MM.1S (cell line): Measurements from ENCODE around the gene STEAP2.

Experiments used
- DNase-seq: peaks from one replicate; pipeline ENCODE4 v3.0.0-alpha.2; 2015
- H2AFZ ChIP-seq: fragments of 300-600 bp; sonication (generic); 2 replicates; pipeline ENCODE4 v1.6.0; 2016; ENCODE audit warnings: antibody characterized with exemption, low read length
- H3F3A ChIP-seq: fragments of 300-600 bp; sonication (generic); 2 replicates; pipeline ENCODE4 v1.6.1; 2016; ENCODE audit warnings: mild to moderate bottlenecking, antibody characterized with exemption, low read length, moderate library complexity, mixed read lengths; ENCODE audit not compliant: insufficient read depth
- H3K27ac ChIP-seq: fragments of 300-600 bp; sonication (generic); 2 replicates; pipeline ENCODE4 v1.5.1; 2016; ENCODE audit warnings: mild to moderate bottlenecking, low read length
- H3K27me3 ChIP-seq: fragments of 300-600 bp; sonication (generic); replicated peaks from 2 replicates; pipeline ENCODE4 v1.6.0; 2016; ENCODE audit warnings: low read length; ENCODE audit not compliant: insufficient read depth
- H3K36me3 ChIP-seq: fragments of 300-600 bp; sonication (generic); replicated peaks from 2 replicates; pipeline ENCODE4 v1.6.1; 2016; ENCODE audit warnings: mild to moderate bottlenecking, low read length, mixed read lengths; ENCODE audit not compliant: insufficient read depth
- H3K4me1 ChIP-seq: fragments of 300-600 bp; sonication (generic); 2 replicates; pipeline ENCODE4 v1.6.1; 2016; ENCODE audit warnings: low read length, mixed read lengths
- H3K4me2 ChIP-seq: fragments of 300-600 bp; sonication (generic); 2 replicates; pipeline ENCODE4 v1.6.0; 2016; ENCODE audit warnings: low read depth, low read length
- H3K4me3 ChIP-seq: fragments of 300-600 bp; sonication (generic); 2 replicates; pipeline ENCODE4 v1.5.1; 2016; ENCODE audit warnings: low read length, mixed read lengths
- H3K79me2 ChIP-seq: fragments of 300-600 bp; sonication (generic); 2 replicates; pipeline ENCODE4 v1.6.1; 2016; ENCODE audit warnings: mixed run types, low read length, mixed read lengths
- H3K9ac ChIP-seq: fragments of 300-600 bp; sonication (generic); 2 replicates; pipeline ENCODE4 v1.6.1; 2016; ENCODE audit warnings: low read length, mixed read lengths
- H3K9me2 ChIP-seq: fragments of 300-600 bp; sonication (generic); replicated peaks from 2 replicates; pipeline ENCODE4 v1.6.1; 2016; ENCODE audit warnings: mild to moderate bottlenecking, low read length, mixed read lengths; ENCODE audit not compliant: insufficient read depth
- H3K9me3 ChIP-seq: fragments of 300-600 bp; sonication (generic); replicated peaks from 2 replicates; pipeline ENCODE4 v1.6.1; 2016; ENCODE audit warnings: mild to moderate bottlenecking, low read length, mixed read lengths; ENCODE audit not compliant: insufficient read depth
- H4K20me1 ChIP-seq: fragments of 300-600 bp; sonication (generic); 2 replicates; pipeline ENCODE4 v1.6.1; 2016; ENCODE audit warnings: mild to moderate bottlenecking, low read length, moderate library complexity, mixed read lengths; ENCODE audit not compliant: insufficient read depth
- CTCF ChIP-seq: fragments of 300-600 bp; sonication (generic); IDR thresholded peaks from 2 replicates; pipeline ENCODE4 v1.5.1; 2016; ENCODE audit warnings: antibody characterized with exemption, low read length, mixed read lengths
- EZH2 ChIP-seq: fragments of 300-600 bp; sonication (generic); optimal IDR thresholded peaks from 2 replicates; pipeline ENCODE3; 2017; ENCODE audit warnings: low read depth, mild to moderate bottlenecking, antibody characterized with exemption, low read length, mixed read lengths
- EZH2phosphoT487 ChIP-seq: fragments of 300-600 bp; sonication (generic); IDR thresholded peaks from 2 replicates; pipeline ENCODE4 v1.6.1; 2018; ENCODE audit warnings: antibody characterized with exemption, low read length

The STEAP2 gene

GRCh38 chr7:90172624-90173023 is 38.9 kb upstream of the STEAP2 start:
- Histone ChIP-seq H3K9me3 (no peaks in the 10 kb centered on the region), H3K9me2 (no peaks in the 10 kb centered on the region), H2AFZ (no peak overlapping the region), H3K27ac (no peak overlapping the region), H4K20me1 (no peaks in the 10 kb centered on the region), H3K4me1 (peaks cover 10% of the 10 kb centered on the region), H3K4me2 (peak overlapping the region; percentile 46), H3K9ac (no peak overlapping the region), H3K79me2 (no peaks in the 10 kb centered on the region), H3F3A (no peaks in the 10 kb centered on the region), H3K36me3 (no peaks in the 10 kb centered on the region), H3K27me3 (0 out of 2 replicates have a peak, but pooled peaks cover 6% of the 10 kb centered on the region), H3K4me3 (no peak overlapping the region)
- DNase-seq = no peak
- TF ChIP-seq EZH2 = no peak
- TF ChIP-seq EZH2phosphoT487 = no peak
- no peak for TF ChIP-seq CTCF

- H3K79me2 ChIP-seq = no peaks in the 10 kb centered on the region
- peak overlapping the region; percentile 46 for H3K4me2 ChIP-seq
- no peaks in the 10 kb centered on the region for H3K9me3 ChIP-seq
- H4K20me1 ChIP-seq = no peaks in the 10 kb centered on the region
- H3K9ac ChIP-seq = no peak overlapping the region
- no peaks in the 10 kb centered on the region for H3K9me2 ChIP-seq
- peak overlapping the region; percentile 20; the same call in 1 of the 2 replicates for H3K27ac ChIP-seq
- no peak overlapping the region for H3K4me3 ChIP-seq
- H3K4me1 ChIP-seq = peaks cover 13% of the 10 kb centered on the region
- peak; percentile 67 for DNase-seq
- no peaks in the 10 kb centered on the region for H3F3A ChIP-seq
- H3K36me3 ChIP-seq = no peaks in the 10 kb centered on the region
- TF ChIP-seq CTCF (no peak), EZH2 (no peak), EZH2phosphoT487 (no peak)
- no peak overlapping the region for H2AFZ ChIP-seq
- H3K27me3 ChIP-seq = 0 out of 2 replicates have a peak, but pooled peaks cover 8% of the 10 kb centered on the region
These were observed 38.3 kb upstream of the STEAP2 start for GRCh38 chr7:90173127-90173844.

GRCh38 chr7:90175667-90176066 is 35.9 kb upstream of the STEAP2 start:
- DNase-seq = no peak
- Histone ChIP-seq H3K9me3 (no peaks in the 10 kb centered on the region), H3K4me1 (peaks cover 36% of the 10 kb centered on the region), H4K20me1 (no peaks in the 10 kb centered on the region), H3K36me3 (no peaks in the 10 kb centered on the region), H3F3A (peaks cover 21% of the 10 kb centered on the region), H3K79me2 (no peaks in the 10 kb centered on the region), H3K27ac (no peak overlapping the region), H3K4me3 (no peak overlapping the region), H3K9me2 (no peaks in the 10 kb centered on the region), H3K9ac (no peak overlapping the region), H3K27me3 (0 out of 2 replicates have a peak, but pooled peaks cover 3% of the 10 kb centered on the region), H2AFZ (no peak overlapping the region), H3K4me2 (no peak overlapping the region)
- TF ChIP-seq CTCF = no peak
- no peak for TF ChIP-seq EZH2phosphoT487
- TF ChIP-seq EZH2 = no peak
